ENCODE data around the gene EML2. TPM values are rescaled to one million over a fixed set of nuclear protein-coding genes. Genes with fewer than 3 reads are reported as not detected.
A peak's percentile ranks its signal among the peaks of the same experiment; 100 is the strongest.

Gene EML2
- total RNA-seq, 1 experiment from 2014 or later, result 93.7 TPM

GRCh38 chr19:45674946-45675345, 35.7 kb upstream of the EML2 start:
- no peak for DNase-seq
- H3K27me3 Mint-ChIP-seq (ENCODE audit: unreplicated experiment), result peaks cover 8% of the 10 kb centered on the region
- H3K9me3 Mint-ChIP-seq (ENCODE audit: low read depth, unreplicated experiment), result no peaks in the 10 kb centered on the region
- BruUV-seq (replicated peaks), result no TSS peak
- H3K36me3 Mint-ChIP-seq (ENCODE audit: insufficient read depth, unreplicated experiment), result peaks cover 42% of the 10 kb centered on the region
- no peak overlapping the region for H3K27ac Mint-ChIP-seq (ENCODE audit: unreplicated experiment)
- CTCF ChIA-PET, result interaction anchor here (1.3 kb wide), 1 partner anchor 32 kb away, joined by 4 read pairs; no protein-coding TSS in a partner anchor
- peaks cover 5% of the 10 kb centered on the region for H3K4me1 Mint-ChIP-seq (ENCODE audit: low read depth, unreplicated experiment)
- TF ChIP-seq CTCF (IDR thresholded peaks at IDR 0.05; ENCODE audit: unreplicated experiment), result no peak
- intact Hi-C loops (cut with micrococcal nuclease; ENCODE audit: unreplicated experiment), result no loop called here
- no peak overlapping the region for H3K4me3 Mint-ChIP-seq (ENCODE audit: low read depth, unreplicated experiment)

GRCh38 chr19:45670670-45671453, 31.7 kb upstream of the EML2 start:
- no TSS peak for BruUV-seq (replicated peaks)
- CTCF ChIA-PET, result interaction anchor here (0.5 to 1.3 kb wide), 3 partner anchors 10 to 98 kb away, joined by 3 to 5 read pairs (median 3); partner anchors contain the start of genes QPCTL, SIX5 and SNRPD2
- Mint-ChIP-seq H3K36me3 (ENCODE audit: insufficient read depth, unreplicated experiment) (peaks cover 28% of the 10 kb centered on the region), H3K9me3 (ENCODE audit: low read depth, unreplicated experiment) (no peaks in the 10 kb centered on the region), H3K27me3 (ENCODE audit: unreplicated experiment) (peaks cover 8% of the 10 kb centered on the region), H3K27ac (ENCODE audit: unreplicated experiment) (peak overlapping the region; percentile 74), H3K4me3 (ENCODE audit: low read depth, unreplicated experiment) (peak overlapping the region; percentile 32), H3K4me1 (ENCODE audit: low read depth, unreplicated experiment) (peaks cover 22% of the 10 kb centered on the region)
- no peak for TF ChIP-seq CTCF (IDR thresholded peaks at IDR 0.05; ENCODE audit: unreplicated experiment)
- peak; percentile 84 for DNase-seq
- intact Hi-C loops (cut with micrococcal nuclease; ENCODE audit: unreplicated experiment), result no loop called here

GRCh38 chr19:45668342-45668871, 29.2 kb upstream of the EML2 start:
- no TSS peak for BruUV-seq (replicated peaks)
- H3K4me1 Mint-ChIP-seq (ENCODE audit: low read depth, unreplicated experiment), result peaks cover 22% of the 10 kb centered on the region
- TF ChIP-seq CTCF (IDR thresholded peaks at IDR 0.05; ENCODE audit: unreplicated experiment), result no peak
- H3K4me3 Mint-ChIP-seq (ENCODE audit: low read depth, unreplicated experiment), result peak overlapping the region; percentile 66
- H3K9me3 Mint-ChIP-seq (ENCODE audit: low read depth, unreplicated experiment), result no peaks in the 10 kb centered on the region
- CTCF ChIA-PET, result interaction anchor here (0.7 to 2.6 kb wide), 7 partner anchors 9 to 28 kb away, joined by 3 to 9 read pairs (median 3); no protein-coding TSS in a partner anchor
- intact Hi-C loops (cut with micrococcal nuclease; ENCODE audit: unreplicated experiment), result no loop called here
- peaks cover 22% of the 10 kb centered on the region for H3K27me3 Mint-ChIP-seq (ENCODE audit: unreplicated experiment)
- peaks cover 28% of the 10 kb centered on the region for H3K36me3 Mint-ChIP-seq (ENCODE audit: insufficient read depth, unreplicated experiment)
- H3K27ac Mint-ChIP-seq (ENCODE audit: unreplicated experiment), result peak overlapping the region; percentile 1
- DNase-seq, result no peak

- H3K27me3 Mint-ChIP-seq (ENCODE audit: unreplicated experiment), result peaks cover 24% of the 10 kb centered on the region
- H3K36me3 Mint-ChIP-seq (ENCODE audit: insufficient read depth, unreplicated experiment), result peaks cover 28% of the 10 kb centered on the region
- H3K4me3 Mint-ChIP-seq (ENCODE audit: low read depth, unreplicated experiment), result peak within 1 kb of the TSS; percentile 66
- no peaks in the 10 kb centered on the region for H3K9me3 Mint-ChIP-seq (ENCODE audit: low read depth, unreplicated experiment)
- CTCF ChIA-PET, result interaction anchor here (0.6 to 2.6 kb wide), 10 partner anchors 10 to 200 kb away, joined by 3 to 9 read pairs (median 4); partner anchors contain the start of gene EML2
- peak; percentile 76 for DNase-seq
- H3K27ac Mint-ChIP-seq (ENCODE audit: unreplicated experiment), result peak within 1 kb of the TSS; percentile 41
- no peak for TF ChIP-seq CTCF (IDR thresholded peaks at IDR 0.05; ENCODE audit: unreplicated experiment)
- peaks cover 22% of the 10 kb centered on the region for H3K4me1 Mint-ChIP-seq (ENCODE audit: low read depth, unreplicated experiment)
- BruUV-seq (replicated peaks), result no TSS peak
- intact Hi-C loops (cut with micrococcal nuclease; ENCODE audit: unreplicated experiment), result no loop called here
Observed at GRCh38 chr19:45667620-45668341, 28.6 kb upstream of the EML2 start, which contains the start of gene GIPR. Gene GIPR (plus strand): TSS chr19:45668221. CDS start chr19:45669521, 1,300 bp downstream.

All from Calu3 (cell line).